ENCODE measurements around the gene NUDT2. TPM values are rescaled to one million over a fixed set of nuclear protein-coding genes. Genes with fewer than 3 reads are reported as not detected.
A peak's percentile ranks its signal among the peaks of the same experiment; 100 is the strongest.
"Not testable (repeated sequence)": the region's sequence is repeated elsewhere in the genome, so short reads cannot be mapped to it uniquely, and the experiment has no call there.

NUDT2 gene
- total RNA-seq (10 to 100 TPM; 11.2 to 15.0 TPM), total RNA-seq (10.8 to 24.5 reads per million in 2 donors)

- H3K27me3 Mint-ChIP-seq: no peaks in the 10 kb centered on the region
- H3K36me3 Mint-ChIP-seq (ENCODE audit: low read depth): no peaks in the 10 kb centered on the region
- H3K4me3 Mint-ChIP-seq: peak within 1 kb of the TSS; percentile 96
- DNase-seq (peak; percentile 92 to 94 (median 92)), ATAC-seq (peak; percentile 94)
- peak within 1 kb of the TSS; percentile 99 for H3K27ac Mint-ChIP-seq
- H3K9me3 ChIP-seq (ENCODE audit: control insufficient read depth, low read length, poor library complexity, severe bottlenecking): no peaks in the 10 kb centered on the region
- peaks cover 39% of the 10 kb centered on the region for H3K4me1 Mint-ChIP-seq
Measured at GRCh38 chr9:34328987-34329832, at the start of gene NUDT2, which contains the start of gene KIF24. Gene NUDT2 (plus strand): TSS chr9:34329569. CDS start chr9:34339040, 9,471 bp downstream. Gene KIF24 (minus strand): TSS chr9:34329268. CDS start chr9:34311346, 17,922 bp downstream.

- H3K9me3 ChIP-seq (ENCODE audit: control insufficient read depth, low read length, poor library complexity, severe bottlenecking): no peaks in the 10 kb centered on the region
- ATAC-seq (no peak), DNase-seq (no peak)
- H3K4me1 Mint-ChIP-seq: no peaks in the 10 kb centered on the region
- H3K27ac Mint-ChIP-seq: no peak overlapping the region
- H3K36me3 Mint-ChIP-seq (ENCODE audit: low read depth): no peaks in the 10 kb centered on the region
- no peak overlapping the region for H3K4me3 Mint-ChIP-seq
- no peaks in the 10 kb centered on the region for H3K27me3 Mint-ChIP-seq
Measured at GRCh38 chr9:34282096-34282495, 47.3 kb upstream of the NUDT2 start.

- ATAC-seq: no peak
Measured at GRCh38 chr9:34289159-34289558, 40.2 kb upstream of the NUDT2 start.

GRCh38 chr9:34291023-34291422, 38.3 kb upstream of the NUDT2 start:
- no peaks in the 10 kb centered on the region for H3K4me1 Mint-ChIP-seq
- no peak for DNase-seq
- no peak for ATAC-seq
- H3K27ac Mint-ChIP-seq: no peak overlapping the region
- no peaks in the 10 kb centered on the region for H3K27me3 Mint-ChIP-seq
- no peaks in the 10 kb centered on the region for H3K9me3 ChIP-seq (ENCODE audit: control insufficient read depth, low read length, poor library complexity, severe bottlenecking)
- H3K36me3 Mint-ChIP-seq (ENCODE audit: low read depth): no peaks in the 10 kb centered on the region
- H3K4me3 Mint-ChIP-seq: no peak overlapping the region

More at GRCh38 chr9:34289159-34289558, 40.2 kb upstream of the NUDT2 start:
- Mint-ChIP-seq H3K27ac (no peak overlapping the region), H3K4me3 (no peak overlapping the region), H3K4me1 (no peaks in the 10 kb centered on the region), H3K27me3 (no peaks in the 10 kb centered on the region), H3K36me3 (ENCODE audit: low read depth) (no peaks in the 10 kb centered on the region)
- no peak for DNase-seq
- H3K9me3 ChIP-seq (ENCODE audit: control insufficient read depth, low read length, poor library complexity, severe bottlenecking): no peaks in the 10 kb centered on the region

- Mint-ChIP-seq H3K36me3 (ENCODE audit: low read depth) (no peaks in the 10 kb centered on the region), H3K4me3 (no peak overlapping the region), H3K27me3 (no peaks in the 10 kb centered on the region), H3K27ac (no peak overlapping the region), H3K4me1 (no peaks in the 10 kb centered on the region)
- H3K9me3 ChIP-seq (ENCODE audit: control insufficient read depth, low read length, poor library complexity, severe bottlenecking): no peaks in the 10 kb centered on the region
- DNase-seq (no peak), ATAC-seq (no peak)
Measured at GRCh38 chr9:34291423-34291822, 37.9 kb upstream of the NUDT2 start.

GRCh38 chr9:34292552-34292951, 36.8 kb upstream of the NUDT2 start:
- no peak for ATAC-seq
- no peak for DNase-seq
- H3K36me3 Mint-ChIP-seq (ENCODE audit: low read depth): no peaks in the 10 kb centered on the region
- H3K9me3 ChIP-seq (ENCODE audit: control insufficient read depth, low read length, poor library complexity, severe bottlenecking): no peaks in the 10 kb centered on the region
- H3K4me3 Mint-ChIP-seq: no peak overlapping the region
- H3K4me1 Mint-ChIP-seq: no peaks in the 10 kb centered on the region
- no peak overlapping the region for H3K27ac Mint-ChIP-seq
- H3K27me3 Mint-ChIP-seq: no peaks in the 10 kb centered on the region

GRCh38 chr9:34301064-34301463, 28.3 kb upstream of the NUDT2 start:
- not testable (repeated sequence) for H3K36me3 Mint-ChIP-seq (ENCODE audit: low read depth); DNase-seq; H3K4me3 Mint-ChIP-seq; H3K9me3 ChIP-seq (ENCODE audit: control insufficient read depth, low read length, poor library complexity, severe bottlenecking); H3K27me3 Mint-ChIP-seq; H3K4me1 Mint-ChIP-seq; H3K27ac Mint-ChIP-seq; ATAC-seq

GRCh38 chr9:34308316-34308715, 21.1 kb upstream of the NUDT2 start:
- not testable (repeated sequence) for H3K4me3 Mint-ChIP-seq; H3K4me1 Mint-ChIP-seq; ATAC-seq; DNase-seq; H3K27me3 Mint-ChIP-seq; H3K9me3 ChIP-seq (ENCODE audit: control insufficient read depth, low read length, poor library complexity, severe bottlenecking); H3K36me3 Mint-ChIP-seq (ENCODE audit: low read depth); H3K27ac Mint-ChIP-seq

- H3K27ac Mint-ChIP-seq: no peak overlapping the region
- DNase-seq: no peak
- no peak for ATAC-seq
- no peak overlapping the region for H3K4me3 Mint-ChIP-seq
- peaks cover 2% of the 10 kb centered on the region for H3K4me1 Mint-ChIP-seq
- H3K36me3 Mint-ChIP-seq (ENCODE audit: low read depth): no peaks in the 10 kb centered on the region
- H3K9me3 ChIP-seq (ENCODE audit: control insufficient read depth, low read length, poor library complexity, severe bottlenecking): no peaks in the 10 kb centered on the region
- H3K27me3 Mint-ChIP-seq: no peaks in the 10 kb centered on the region
Measured at GRCh38 chr9:34310215-34310614, 19.2 kb upstream of the NUDT2 start.

GRCh38 chr9:34311499-34312185, 17.7 kb upstream of the NUDT2 start:
- DNase-seq (no peak), ATAC-seq (no peak)
- H3K4me1 Mint-ChIP-seq: peaks cover 2% of the 10 kb centered on the region
- H3K27me3 Mint-ChIP-seq: no peaks in the 10 kb centered on the region
- no peak overlapping the region for H3K4me3 Mint-ChIP-seq
- H3K36me3 Mint-ChIP-seq (ENCODE audit: low read depth): no peaks in the 10 kb centered on the region
- no peak overlapping the region for H3K27ac Mint-ChIP-seq
- H3K9me3 ChIP-seq (ENCODE audit: control insufficient read depth, low read length, poor library complexity, severe bottlenecking): no peaks in the 10 kb centered on the region

GRCh38 chr9:34317436-34317835, 11.9 kb upstream of the NUDT2 start:
- ATAC-seq: no peak
- H3K4me3 Mint-ChIP-seq: no peak overlapping the region
- H3K27me3 Mint-ChIP-seq: no peaks in the 10 kb centered on the region
- H3K36me3 Mint-ChIP-seq (ENCODE audit: low read depth): no peaks in the 10 kb centered on the region
- no peak for DNase-seq
- no peaks in the 10 kb centered on the region for H3K4me1 Mint-ChIP-seq
- H3K9me3 ChIP-seq (ENCODE audit: control insufficient read depth, low read length, poor library complexity, severe bottlenecking): no peaks in the 10 kb centered on the region
- no peak overlapping the region for H3K27ac Mint-ChIP-seq

- H3K4me1 Mint-ChIP-seq: no peaks in the 10 kb centered on the region
- H3K9me3 ChIP-seq (ENCODE audit: control insufficient read depth, low read length, poor library complexity, severe bottlenecking): no peaks in the 10 kb centered on the region
- DNase-seq (no peak), ATAC-seq (no peak)
- no peaks in the 10 kb centered on the region for H3K27me3 Mint-ChIP-seq
- H3K27ac Mint-ChIP-seq: no peak overlapping the region
- no peaks in the 10 kb centered on the region for H3K36me3 Mint-ChIP-seq (ENCODE audit: low read depth)
- H3K4me3 Mint-ChIP-seq: no peak overlapping the region
Measured at GRCh38 chr9:34318163-34318790, 11.1 kb upstream of the NUDT2 start.

GRCh38 chr9:34321451-34321850, 7.9 kb upstream of the NUDT2 start:
- Mint-ChIP-seq H3K4me3 (no peak overlapping the region), H3K4me1 (peaks cover 8% of the 10 kb centered on the region), H3K27ac (no peak overlapping the region), H3K36me3 (ENCODE audit: low read depth) (no peaks in the 10 kb centered on the region), H3K27me3 (no peaks in the 10 kb centered on the region)
- no peak for ATAC-seq
- DNase-seq: no peak
- H3K9me3 ChIP-seq (ENCODE audit: control insufficient read depth, low read length, poor library complexity, severe bottlenecking): no peaks in the 10 kb centered on the region
